Dermis blood vessel endothelial cell (primary cell): ENCODE data around the gene ELMO1. TPM values are rescaled to one million over a fixed set of nuclear protein-coding genes. Genes with fewer than 3 reads are reported as not detected.

Source experiments
- DNase-seq: peaks from one replicate; pipeline ENCODE4 v3.0.0; 2010
- total RNA-seq: library from RNA; depleted of rRNA; stranded (reverse); fragments of >200 nt; gene quantifications from 2 replicates; pipeline ENCODE4 v1.2.3, GENCODE V29; 2014

The ELMO1 gene
- total RNA-seq, 1 donor from 2014 or later, result 109 TPM

DNA sequence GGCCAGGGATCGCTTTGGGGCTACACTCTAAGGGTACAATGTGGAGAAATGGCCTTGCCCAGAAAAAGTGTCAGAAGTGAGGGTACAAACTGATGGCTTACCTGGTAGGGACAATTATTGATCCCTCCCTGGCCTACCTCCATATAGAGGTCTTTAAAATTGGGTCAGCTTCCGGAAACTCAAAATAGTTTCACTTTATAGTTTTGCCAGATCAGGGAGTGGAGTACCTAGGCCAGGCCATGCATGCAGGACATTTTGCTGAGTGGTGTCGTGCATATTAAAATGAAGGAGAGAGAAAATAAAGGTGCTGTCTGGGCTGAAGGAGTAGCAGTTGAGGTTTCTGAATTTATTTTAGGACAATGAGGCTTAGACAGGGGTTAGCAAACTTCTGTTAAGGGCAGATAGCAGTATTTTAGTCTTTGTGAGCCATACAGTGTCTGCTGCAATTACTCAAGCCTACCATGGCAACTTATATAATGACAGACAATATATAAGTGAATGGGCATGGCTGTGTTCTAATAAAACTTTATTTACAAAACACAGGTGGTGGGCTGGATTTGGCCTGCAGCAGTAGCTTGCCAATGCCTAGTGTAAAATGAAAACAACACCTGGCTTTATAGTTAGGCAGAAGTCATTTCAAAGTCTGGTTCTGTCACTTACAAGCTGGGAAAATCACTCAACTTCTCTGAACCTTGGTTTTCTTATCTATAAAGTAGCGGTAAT, 547.5 kb downstream of the ELMO1 start:
- DNase-seq, result no peak

DNA sequence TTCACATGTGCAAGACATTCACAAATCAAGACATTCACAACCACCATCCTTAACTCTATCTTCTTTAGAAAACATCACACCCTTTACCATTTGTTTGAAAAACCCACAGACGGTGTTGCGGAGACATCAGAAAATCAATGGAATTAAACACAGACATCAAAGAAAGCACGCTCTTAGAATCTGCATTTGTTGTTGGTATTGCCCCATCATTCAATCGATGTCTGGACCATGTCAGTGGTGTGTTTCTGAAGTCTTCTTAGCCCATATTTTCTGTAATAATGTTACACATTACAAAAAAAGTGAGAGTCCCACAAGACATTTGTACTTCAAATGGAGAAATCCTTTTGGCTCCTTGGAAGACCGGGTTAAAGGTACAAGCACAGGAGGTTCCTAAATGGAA, 550.5 kb downstream of the ELMO1 start:
- DNase-seq, result no peak

DNA sequence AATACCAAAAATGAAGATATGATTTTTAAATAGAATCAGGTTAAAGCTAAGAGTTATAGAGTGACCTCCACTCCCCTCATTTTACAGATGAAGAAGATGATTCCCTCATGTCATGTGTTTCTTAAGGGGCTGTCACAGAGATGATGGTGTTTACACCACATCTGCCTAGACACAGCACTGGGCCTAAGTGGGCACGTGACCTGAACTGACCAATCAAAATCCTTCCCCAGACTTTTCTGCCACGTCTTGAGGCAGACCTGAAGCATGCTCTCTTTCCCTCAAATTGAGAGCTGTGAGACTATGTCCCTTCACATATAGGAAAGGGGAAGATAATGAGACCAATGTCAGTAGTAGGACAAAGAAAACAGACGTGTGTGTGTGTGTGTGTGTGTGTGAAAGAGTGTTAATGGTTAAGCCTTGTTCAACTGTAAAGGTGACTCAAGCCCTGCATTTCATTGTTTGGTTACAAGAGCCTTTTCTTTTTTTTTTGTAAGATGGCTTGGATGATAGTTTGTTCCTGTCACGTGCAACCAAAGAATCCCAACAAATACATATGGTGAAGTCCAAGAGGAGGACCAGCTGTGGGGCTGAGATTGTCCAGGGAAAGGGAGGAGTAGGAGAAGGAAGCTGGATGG, 551.6 kb downstream of the ELMO1 start:
- DNase-seq, result no peak

GRCh38 chr7:36896418-36896817, 552.2 kb downstream of the ELMO1 start:
- no peak for DNase-seq

- DNase-seq, result no peak
Measured at GRCh38 chr7:36895192-36895591, 553.5 kb downstream of the ELMO1 start.

DNA sequence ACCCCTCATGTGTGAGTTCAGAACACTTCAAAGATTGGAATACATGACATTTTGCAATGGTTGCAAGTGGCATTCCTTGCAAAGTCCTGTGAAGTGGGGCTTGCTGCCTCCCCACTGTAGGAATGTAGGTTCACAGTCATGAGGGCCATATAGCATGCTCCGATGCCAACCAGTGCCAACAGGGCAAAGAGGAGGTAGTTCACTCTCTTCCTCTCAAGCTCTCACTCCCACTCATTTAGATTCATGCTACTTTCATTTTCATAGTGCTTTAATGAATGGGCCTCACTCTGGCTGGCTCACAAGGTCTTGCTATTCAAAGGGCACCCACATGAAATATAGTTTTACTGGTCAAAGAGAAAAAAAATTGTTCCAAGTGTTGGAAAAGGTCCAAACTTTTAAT, 554.5 kb downstream of the ELMO1 start:
- DNase-seq, result no peak

- no peak for DNase-seq
Measured at GRCh38 chr7:36889182-36889581, 559.5 kb downstream of the ELMO1 start.

DNA sequence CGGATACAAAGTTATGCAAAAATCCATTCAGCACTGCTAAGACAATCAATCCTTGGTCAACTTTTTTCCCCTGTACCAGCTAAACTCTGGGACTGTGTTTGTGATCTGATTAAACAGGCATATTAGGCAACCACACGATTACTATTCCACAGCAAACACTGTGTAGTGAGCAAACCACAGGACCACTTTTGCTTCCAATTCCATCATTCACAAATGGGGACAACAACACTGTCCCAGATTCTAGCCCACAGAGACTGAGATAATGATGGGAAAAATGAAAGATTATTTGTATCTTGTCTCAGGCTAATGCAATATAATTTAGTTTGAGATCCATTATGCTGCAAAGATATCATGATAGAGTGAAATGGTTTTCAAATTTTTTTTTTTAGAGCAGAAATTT, 560.7 kb downstream of the ELMO1 start:
- DNase-seq, result no peak

- DNase-seq, result no peak
Measured at GRCh38 chr7:36887233-36887632, 561.4 kb downstream of the ELMO1 start.

DNA sequence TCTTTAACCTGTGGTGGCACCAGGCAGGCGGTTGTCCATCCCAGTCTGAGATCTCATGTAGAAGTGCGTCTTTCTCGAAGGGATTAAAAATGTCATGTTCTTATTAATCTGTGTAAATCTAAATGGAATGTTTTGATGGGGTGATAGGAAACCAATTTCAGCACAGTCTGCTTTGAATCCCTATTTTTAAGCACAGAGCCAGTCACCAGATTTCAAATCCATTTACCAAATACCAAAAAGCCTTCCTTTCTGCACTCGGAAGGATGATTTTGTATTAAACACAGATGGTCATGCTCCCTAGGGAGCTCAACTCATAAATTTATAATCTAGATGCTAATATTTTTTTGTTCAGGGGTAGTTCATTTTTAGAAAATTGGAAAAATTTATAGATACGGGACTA, 563.8 kb downstream of the ELMO1 start:
- DNase-seq, result no peak

- no peak for DNase-seq
Measured at GRCh38 chr7:36884351-36884750, 564.3 kb downstream of the ELMO1 start.

DNA sequence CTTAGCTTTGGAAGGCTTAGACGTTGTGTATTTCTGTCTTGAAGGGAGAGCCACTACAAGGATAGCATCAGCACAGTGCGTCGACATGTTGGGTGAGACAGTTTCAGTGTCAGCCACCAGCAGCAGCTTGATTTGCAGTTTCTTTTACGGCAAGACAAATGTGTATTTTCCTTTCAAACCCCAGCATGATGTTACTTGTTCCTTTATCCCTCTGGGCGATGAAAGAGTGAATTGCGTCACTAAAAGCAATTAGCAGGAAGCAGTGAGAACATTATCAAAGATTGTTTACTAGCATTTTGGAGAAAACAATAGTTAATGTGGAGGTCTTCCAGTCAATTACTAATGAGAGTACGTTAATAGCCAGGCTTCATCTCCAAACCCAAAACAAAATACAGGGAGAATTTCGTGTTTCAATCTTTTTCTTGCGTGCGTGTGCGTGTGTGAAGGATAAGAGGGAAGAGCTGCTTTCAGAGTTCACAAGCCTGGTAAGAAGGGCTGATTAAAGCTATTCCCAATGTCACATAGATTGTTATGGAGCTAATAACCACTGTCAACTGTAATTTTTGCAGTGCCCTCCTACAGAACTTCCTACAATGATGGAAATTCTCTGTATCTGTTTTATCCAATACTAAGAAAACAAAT, 567.3 kb downstream of the ELMO1 start:
- no peak for DNase-seq

GRCh38 chr7:36880108-36880507, 568.6 kb downstream of the ELMO1 start:
- DNase-seq, result no peak

GRCh38 chr7:36879021-36879420, 569.6 kb downstream of the ELMO1 start:
- no peak for DNase-seq

- no peak for DNase-seq
Measured at GRCh38 chr7:36878288-36878687, 570.4 kb downstream of the ELMO1 start.

- DNase-seq, result no peak
Measured at GRCh38 chr7:36875794-36876193, 572.9 kb downstream of the ELMO1 start.

DNA sequence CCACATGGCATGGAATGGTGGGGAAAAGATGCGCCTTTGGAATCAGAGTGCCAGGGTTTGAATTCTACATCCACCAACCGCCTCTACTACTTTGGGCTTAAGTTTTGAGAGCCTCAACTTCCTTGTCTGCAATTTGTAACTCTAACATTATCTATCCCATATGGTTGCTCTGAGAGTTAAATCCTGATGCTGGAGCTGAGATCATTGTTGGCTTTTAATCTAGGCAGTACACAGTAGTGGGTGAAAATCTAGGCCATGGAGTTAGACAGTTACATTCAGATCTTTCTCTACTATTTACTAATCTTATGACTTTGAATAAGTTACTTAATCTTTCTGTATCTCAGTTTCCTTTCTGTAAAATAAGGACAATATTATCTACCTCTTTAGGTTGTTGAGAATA, 574.6 kb downstream of the ELMO1 start:
- no peak for DNase-seq

- no peak for DNase-seq
Measured at GRCh38 chr7:36871863-36872262, 576.8 kb downstream of the ELMO1 start.

GRCh38 chr7:36871355-36871738, 577.3 kb downstream of the ELMO1 start:
- no peak for DNase-seq

DNA sequence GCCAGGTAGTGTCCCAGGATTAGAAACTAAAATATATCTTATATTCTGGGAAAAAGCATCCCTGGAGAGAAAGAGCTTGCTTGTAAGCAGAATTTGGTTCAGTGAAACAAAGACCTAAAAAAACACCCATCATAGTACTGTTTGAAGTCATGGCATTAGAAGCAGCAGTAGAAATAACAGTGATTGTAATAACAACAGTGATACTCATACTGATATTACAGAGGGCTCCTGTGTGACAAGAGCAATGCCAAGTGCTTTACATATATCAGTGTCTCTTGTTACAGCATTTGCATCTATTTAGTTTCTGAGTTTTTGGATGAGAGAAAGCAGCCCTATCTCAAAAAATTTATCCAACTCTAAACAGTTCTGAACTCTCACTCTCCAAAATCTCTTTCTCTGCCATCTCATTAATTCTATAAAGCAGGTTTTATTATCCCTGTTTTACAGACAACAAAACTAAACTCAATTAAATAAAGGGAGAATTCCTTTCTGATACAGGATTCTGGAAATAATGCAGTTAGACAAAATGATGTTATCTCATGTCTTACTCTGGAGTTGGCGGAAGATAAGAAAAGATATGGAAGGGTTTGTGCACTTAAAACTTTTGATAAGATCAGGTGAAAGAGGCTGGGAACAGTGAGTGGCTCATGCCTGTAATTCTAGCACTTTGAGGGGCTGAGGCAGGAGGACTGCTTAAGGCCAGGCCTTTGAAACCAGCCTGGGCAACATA, 577.9 kb downstream of the ELMO1 start:
- no peak for DNase-seq

- DNase-seq, result no peak
Measured at GRCh38 chr7:36868727-36869411, 579.8 kb downstream of the ELMO1 start.

- no peak for DNase-seq
Measured at GRCh38 chr7:36865019-36865418, 583.6 kb downstream of the ELMO1 start.
